ENCODE data around the gene CNPY4.

The CNPY4 gene

GRCh38 chr7:100119072-100119969 is at the start of gene CNPY4, which contains the start of gene TAF6:
TSS of gene CNPY4 (plus strand) at chr7:100119634. CDS start at chr7:100119745, 111 bp downstream.
TSS of gene TAF6 (minus strand) at chr7:100119358. CDS start at chr7:100114209, 5,149 bp downstream.
- DNase-seq (ENCODE audit: low spot score), result peak; percentile 100

GRCh38 chr7:100069991-100070390 is 49.4 kb upstream of the CNPY4 start:
- DNase-seq (ENCODE audit: low spot score), result no peak

- DNase-seq (ENCODE audit: low spot score), result no peak
Measured at GRCh38 chr7:100071018-100071723, 48.3 kb upstream of the CNPY4 start.

- no peak for DNase-seq (ENCODE audit: low spot score)
Measured at GRCh38 chr7:100072462-100072861, 47.0 kb upstream of the CNPY4 start.

- DNase-seq (ENCODE audit: low spot score), result no peak
Measured at GRCh38 chr7:100074841-100075240, 44.6 kb upstream of the CNPY4 start.

- DNase-seq (ENCODE audit: low spot score), result no peak
Measured at GRCh38 chr7:100075418-100075817, 44.0 kb upstream of the CNPY4 start.

GRCh38 chr7:100077205-100077604 is 42.2 kb upstream of the CNPY4 start:
- no peak for DNase-seq (ENCODE audit: low spot score)

GRCh38 chr7:100079024-100079560 is 40.3 kb upstream of the CNPY4 start:
- no peak for DNase-seq (ENCODE audit: low spot score)

GRCh38 chr7:100080907-100081534 is 38.4 kb upstream of the CNPY4 start:
- no peak for DNase-seq (ENCODE audit: low spot score)

GRCh38 chr7:100081535-100082102 is 37.8 kb upstream of the CNPY4 start, which contains the start of gene ZNF3:
TSS of gene ZNF3 (minus strand) at chr7:100081723. CDS start at chr7:100077357, 4,366 bp downstream.
- peak; percentile 97 for DNase-seq (ENCODE audit: low spot score)

- no peak for DNase-seq (ENCODE audit: low spot score)
Measured at GRCh38 chr7:100082978-100083377, 36.5 kb upstream of the CNPY4 start.

- no peak for DNase-seq (ENCODE audit: low spot score)
Measured at GRCh38 chr7:100085515-100085914, 33.9 kb upstream of the CNPY4 start.

- DNase-seq (ENCODE audit: low spot score), result peak; percentile 88
Measured at GRCh38 chr7:100087055-100087750, 32.2 kb upstream of the CNPY4 start.

GRCh38 chr7:100088095-100088620 is 31.3 kb upstream of the CNPY4 start:
- no peak for DNase-seq (ENCODE audit: low spot score)

GRCh38 chr7:100088621-100089457 is 30.6 kb upstream of the CNPY4 start, which contains the start of gene COPS6:
TSS of gene COPS6 (plus strand) at chr7:100088969. CDS start at chr7:100088991, 22 bp downstream.
- peak; percentile 82 for DNase-seq (ENCODE audit: low spot score)

- no peak for DNase-seq (ENCODE audit: low spot score)
Measured at GRCh38 chr7:100089458-100090196, 29.8 kb upstream of the CNPY4 start.

- DNase-seq (ENCODE audit: low spot score), result no peak
Measured at GRCh38 chr7:100090527-100091410, 28.7 kb upstream of the CNPY4 start.
